Right ventricle myocardium superior (tissue), 1 donor: ENCODE data around the gene SLC34A2. TPM values are rescaled to one million over a fixed set of nuclear protein-coding genes. Genes with fewer than 3 reads are reported as not detected.
A peak's percentile ranks its signal among the peaks of the same experiment; 100 is the strongest.
"Not testable (repeated sequence)": the region's sequence is repeated elsewhere in the genome, so short reads cannot be mapped to it uniquely, and the experiment has no call there.

ENCODE experiments used
- ATAC-seq: fragments of 200-7000 bp; cut with Tn5 transposase; one replicate; pipeline ENCODE4 v1.9.1; 2020; ENCODE audit warnings: mild to moderate bottlenecking; ENCODE audit not compliant: poor library complexity
- DNase-seq: peaks from one replicate; pipeline ENCODE4 v3.0.0-alpha.2; 2020
- intact Hi-C: fragments of 100-400 bp; cut with DNase I; formaldehyde crosslinking; loops from one replicate; pipeline ENCODE4 v1.11.2; 2022
- total RNA-seq: library from RNA; stranded (reverse); fragmentation: NEBNext Ultra II Directional; extraction: Animal tissue kit (Norgen Biotek cat#: 25700); gene quantifications from one replicate; pipeline ENCODE4 v1.2.1, GENCODE V29; 2021
- donor health status: DM: no; HTN: yes; CAD: no; lungs with severe emphysema.

SLC34A2 gene
- total RNA-seq, 1 donor from 2014 or later, result 0.11 TPM

- ATAC-seq (no peak), DNase-seq (no peak)
- intact Hi-C loops, result no loop called here
Measured at GRCh38 chr4:25656031-25656430, 380 bp downstream of the SLC34A2 start.

GRCh38 chr4:25658357-25658771, 2.7 kb downstream of the SLC34A2 start:
- no peak for DNase-seq
- no peak for ATAC-seq
- intact Hi-C loops, result no loop called here

GRCh38 chr4:25658777-25659176, 3.1 kb downstream of the SLC34A2 start:
- ATAC-seq, result no peak
- no peak for DNase-seq
- intact Hi-C loops, result no loop called here

GRCh38 chr4:25661441-25661840, 5.8 kb downstream of the SLC34A2 start:
- DNase-seq, ATAC-seq, intact Hi-C loops: not testable (repeated sequence)

- DNase-seq (no peak), ATAC-seq (no peak)
- intact Hi-C loops, result no loop called here
Measured at GRCh38 chr4:25662306-25662705, 6.7 kb downstream of the SLC34A2 start.

GRCh38 chr4:25663781-25664180, 8.1 kb downstream of the SLC34A2 start:
- no peak for DNase-seq

GRCh38 chr4:25666031-25666630, 10.5 kb downstream of the SLC34A2 start:
- intact Hi-C loops, result no loop called here
- ATAC-seq (no peak), DNase-seq (no peak)

More at GRCh38 chr4:25663781-25664180, 8.1 kb downstream of the SLC34A2 start:
- intact Hi-C loops, result no loop called here
- ATAC-seq, result no peak

- DNase-seq (no peak), ATAC-seq (no peak)
- intact Hi-C loops, result no loop called here
Measured at GRCh38 chr4:25667931-25668557, 12.4 kb downstream of the SLC34A2 start.

- ATAC-seq, result no peak
- intact Hi-C loops, result no loop called here
- DNase-seq, result no peak
Measured at GRCh38 chr4:25670991-25671390, 15.3 kb downstream of the SLC34A2 start.

- intact Hi-C loops, result no loop called here
- DNase-seq (no peak), ATAC-seq (no peak)
Measured at GRCh38 chr4:25672756-25673155, 17.1 kb downstream of the SLC34A2 start.

- ATAC-seq (no peak), DNase-seq (no peak)
- intact Hi-C loops, result no loop called here
Measured at GRCh38 chr4:25674386-25674785, 18.7 kb downstream of the SLC34A2 start.

- intact Hi-C loops, result no loop called here
- no peak for ATAC-seq
- DNase-seq, result no peak
Measured at GRCh38 chr4:25676221-25676620, 20.6 kb downstream of the SLC34A2 start.

- DNase-seq, result no peak
- no peak for ATAC-seq
- intact Hi-C loops, result no loop called here
Measured at GRCh38 chr4:25677157-25677556, 21.5 kb downstream of the SLC34A2 start.

- DNase-seq (no peak), ATAC-seq (no peak)
- intact Hi-C loops, result no loop called here
Measured at GRCh38 chr4:25677943-25678342, 22.3 kb downstream of the SLC34A2 start.

GRCh38 chr4:25687773-25688172, 32.1 kb downstream of the SLC34A2 start:
- intact Hi-C loops, result no loop called here
- ATAC-seq, result no peak
- DNase-seq, result no peak

GRCh38 chr4:25694466-25694865, 38.8 kb downstream of the SLC34A2 start:
- DNase-seq, result no peak
- no peak for ATAC-seq
- intact Hi-C loops, result no loop called here

GRCh38 chr4:25696409-25696808, 40.8 kb downstream of the SLC34A2 start:
- intact Hi-C loops, result no loop called here
- DNase-seq (no peak), ATAC-seq (no peak)

- DNase-seq, result no peak
- intact Hi-C loops, result no loop called here
- no peak for ATAC-seq
Measured at GRCh38 chr4:25697516-25697915, 41.9 kb downstream of the SLC34A2 start.

- DNase-seq (no peak), ATAC-seq (no peak)
- intact Hi-C loops, result no loop called here
Measured at GRCh38 chr4:25700661-25701060, 45.0 kb downstream of the SLC34A2 start.

- peak; percentile 44 for DNase-seq
- peak; percentile 90 for ATAC-seq
- intact Hi-C loops, result no loop called here
Measured at GRCh38 chr4:25702848-25703247, 47.2 kb downstream of the SLC34A2 start.
